ENCODE data around the gene ZNF124. TPM values are rescaled to one million over a fixed set of nuclear protein-coding genes. Genes with fewer than 3 reads are reported as not detected.
"Not testable (repeated sequence)": the region's sequence is repeated elsewhere in the genome, so short reads cannot be mapped to it uniquely, and the experiment has no call there.

Gene ZNF124
- total and polyA plus RNA-seq, 2 experiments from 2014 or later: 7.0 to 74.2 TPM

GRCh38 chr1:247121382-247121781 is 50.4 kb downstream of the ZNF124 start:
- Histone ChIP-seq H3K4me3 (no peak overlapping the region), H3K9me3 (ENCODE audit: low read depth) (no peaks in the 10 kb centered on the region), H3K27ac (no peak overlapping the region), H3K36me3 (replicated peaks; ENCODE audit: insufficient read depth, low read depth) (no peaks in the 10 kb centered on the region), H3K4me2 (no peak overlapping the region), H3K9me2 (replicated peaks; ENCODE audit: insufficient read depth) (no peaks in the 10 kb centered on the region), H4K20me1 (ENCODE audit: insufficient read depth, poor library complexity, severe bottlenecking) (no peaks in the 10 kb centered on the region), H3K27me3 (no peaks in the 10 kb centered on the region), H2AFZ (no peak overlapping the region), H3K79me2 (no peaks in the 10 kb centered on the region), H3K4me1 (ENCODE audit: insufficient read depth) (no peaks in the 10 kb centered on the region)
- no peak for TF ChIP-seq CTCF (IDR thresholded peaks at IDR 0.05; ENCODE audit: poor library complexity)
- TF ChIP-seq EZH2 (IDR thresholded peaks at IDR 0.05; ENCODE audit: borderline replicate concordance): no peak
- no peak for DNase-seq (ENCODE audit: low spot score)
- 79% methylated on average over 6 of the region's 6 CpGs for WGBS (ENCODE audit: low lambda C conversion rate, missing lambda C conversion rate)

GRCh38 chr1:247120408-247120668 is 51.5 kb downstream of the ZNF124 start:
- H3K27me3 ChIP-seq; H3K4me1 ChIP-seq (ENCODE audit: insufficient read depth); H3K36me3 ChIP-seq (replicated peaks; ENCODE audit: insufficient read depth, low read depth); DNase-seq (ENCODE audit: low spot score); H2AFZ ChIP-seq; H3K4me3 ChIP-seq; H3K9me3 ChIP-seq (ENCODE audit: low read depth); H3K79me2 ChIP-seq; H4K20me1 ChIP-seq (ENCODE audit: insufficient read depth, poor library complexity, severe bottlenecking); H3K4me2 ChIP-seq; H3K9me2 ChIP-seq (replicated peaks; ENCODE audit: insufficient read depth); H3K27ac ChIP-seq: not testable (repeated sequence)
- WGBS (ENCODE audit: low lambda C conversion rate, missing lambda C conversion rate): 87% methylated on average over 4 of the region's 4 CpGs

GRCh38 chr1:247119600-247120407 is 52.0 kb downstream of the ZNF124 start:
- no peak for DNase-seq (ENCODE audit: low spot score)
- Histone ChIP-seq H3K4me2 (no peak overlapping the region), H3K27ac (no peak overlapping the region), H3K79me2 (no peaks in the 10 kb centered on the region), H3K9me2 (replicated peaks; ENCODE audit: insufficient read depth) (no peaks in the 10 kb centered on the region), H3K27me3 (no peaks in the 10 kb centered on the region), H4K20me1 (ENCODE audit: insufficient read depth, poor library complexity, severe bottlenecking) (no peaks in the 10 kb centered on the region), H3K9me3 (ENCODE audit: low read depth) (no peaks in the 10 kb centered on the region), H3K4me1 (ENCODE audit: insufficient read depth) (no peaks in the 10 kb centered on the region), H3K36me3 (replicated peaks; ENCODE audit: insufficient read depth, low read depth) (no peaks in the 10 kb centered on the region), H3K4me3 (no peak overlapping the region), H2AFZ (no peak overlapping the region)
- TF ChIP-seq EZH2phosphoT487 (IDR thresholded peaks at IDR 0.05; ENCODE audit: low read depth, severe bottlenecking, unreplicated experiment): no peak
- TF ChIP-seq EZH2 (IDR thresholded peaks at IDR 0.05; ENCODE audit: borderline replicate concordance): no peak
- no peak for TF ChIP-seq CTCF (IDR thresholded peaks at IDR 0.05; ENCODE audit: poor library complexity)
- 96% methylated on average over 22 of the region's 22 CpGs for WGBS (ENCODE audit: low lambda C conversion rate, missing lambda C conversion rate)

- Histone ChIP-seq H3K9me2 (replicated peaks; ENCODE audit: insufficient read depth) (no peaks in the 10 kb centered on the region), H2AFZ (no peak overlapping the region), H3K27ac (no peak overlapping the region), H3K4me2 (no peak overlapping the region), H3K79me2 (no peaks in the 10 kb centered on the region), H3K27me3 (no peaks in the 10 kb centered on the region), H3K4me1 (ENCODE audit: insufficient read depth) (no peaks in the 10 kb centered on the region), H4K20me1 (ENCODE audit: insufficient read depth, poor library complexity, severe bottlenecking) (no peaks in the 10 kb centered on the region), H3K4me3 (no peak overlapping the region), H3K36me3 (replicated peaks; ENCODE audit: insufficient read depth, low read depth) (no peaks in the 10 kb centered on the region), H3K9me3 (ENCODE audit: low read depth) (no peaks in the 10 kb centered on the region)
- TF ChIP-seq EZH2 (IDR thresholded peaks at IDR 0.05; ENCODE audit: borderline replicate concordance): no peak
- TF ChIP-seq CTCF (IDR thresholded peaks at IDR 0.05; ENCODE audit: poor library complexity): no peak
- no peak for TF ChIP-seq EZH2phosphoT487 (IDR thresholded peaks at IDR 0.05; ENCODE audit: low read depth, severe bottlenecking, unreplicated experiment)
- WGBS (ENCODE audit: low lambda C conversion rate, missing lambda C conversion rate): 83% methylated on average over 9 of the region's 11 CpGs
- no peak for DNase-seq (ENCODE audit: low spot score)
These were observed 52.8 kb downstream of the ZNF124 start for GRCh38 chr1:247118946-247119446.

Measured in hepatocyte (in vitro differentiated cells).